GM10248 (cell line): ENCODE data around the gene CSK.

Source experiments
- CTCF ChIA-PET: fragments of 300-600 bp; sonication (Branson Sonifier 250); formaldehyde crosslinking; extraction: SDS; loops from one replicate; lab custom pipeline; 2021; ENCODE audit warnings: antibody characterized with exemption; lab: Yijun Ruan, JAX
- POLR2A ChIA-PET: fragments of 350-650 bp; sonication (Branson Sonifier 250); formaldehyde crosslinking; extraction: SDS; loops from one replicate; lab custom pipeline; 2020; ENCODE audit warnings: antibody characterized with exemption; lab: Yijun Ruan, JAX
- DNase-seq: peaks from one replicate; pipeline ENCODE4 v3.0.0; 2012; ENCODE audit errors: extremely low spot score
- CTCF ChIP-seq: IDR thresholded peaks from 2 replicates; pipeline ENCODE4 v1.5.1; 2012; ENCODE audit warnings: mild to moderate bottlenecking, low read depth; ENCODE audit errors: extremely low read depth, missing control alignments, control extremely low read depth

The CSK gene

GRCh38 chr15:74773731-74774252, 8.1 kb upstream of the CSK start:
- no peak for TF ChIP-seq CTCF
- ChIA-PET CTCF (interaction anchor here (0.6 to 21.6 kb wide), 7 partner anchors 8 to 172 kb away, joined by 3 to 1226 read pairs (median 112); partner anchors contain the start of genes CLK3 and CSK), POLR2A (interaction anchor here (1.5 kb wide), 1 partner anchor 14 kb away, joined by 7 read pairs; no protein-coding TSS in a partner anchor)
- no peak for DNase-seq

GRCh38 chr15:74775132-74775562, 6.7 kb upstream of the CSK start:
- POLR2A ChIA-PET, result interaction anchor here (1.0 to 1.5 kb wide), 2 partner anchors 13 to 19 kb away, joined by 3 to 7 read pairs; no protein-coding TSS in a partner anchor
- CTCF ChIA-PET, result interaction anchor here (1.6 to 21.6 kb wide), 4 partner anchors 9 to 171 kb away, joined by 5 to 1226 read pairs (median 445); partner anchors contain the start of genes CLK3 and CSK
- no peak for TF ChIP-seq CTCF
- no peak for DNase-seq

GRCh38 chr15:74775894-74776293, 6.0 kb upstream of the CSK start:
- no peak for DNase-seq
- POLR2A ChIA-PET, result no interaction called here
- CTCF ChIA-PET, result interaction anchor here (1.2 to 21.6 kb wide), 4 partner anchors 18 to 403 kb away, joined by 3 to 1226 read pairs (median 445); partner anchors contain the start of genes CLK3 and CSK
- TF ChIP-seq CTCF, result no peak

- TF ChIP-seq CTCF, result no peak
- DNase-seq, result peak; percentile 83
- ChIA-PET CTCF (interaction anchor here (1.0 to 35.2 kb wide), 13 partner anchors 2 to 783 kb away, joined by 3 to 1226 read pairs (median 3); partner anchors contain the start of genes CLK3, COX5A, CSK and PML), POLR2A (interaction anchor here (0.7 to 2.1 kb wide), 6 partner anchors 10 to 322 kb away, joined by 3 to 8 read pairs (median 6); partner anchors contain the start of gene RPP25)
Measured at GRCh38 chr15:74776821-74777768, 4.8 kb upstream of the CSK start.

- DNase-seq, result no peak
- no peak for TF ChIP-seq CTCF
- ChIA-PET POLR2A (interaction anchor here (0.6 to 2.1 kb wide), 7 partner anchors 9 to 323 kb away, joined by 3 to 8 read pairs (median 5); partner anchors contain the start of gene RPP25), CTCF (interaction anchor here (1.0 to 35.2 kb wide), 13 partner anchors 3 to 784 kb away, joined by 3 to 1226 read pairs (median 3); partner anchors contain the start of genes CLK3, COX5A, CSK and PML)
Measured at GRCh38 chr15:74777769-74778598, 3.9 kb upstream of the CSK start.
